ENCODE results near the gene LRFN4. TPM values are rescaled to one million over a fixed set of nuclear protein-coding genes. Genes with fewer than 3 reads are reported as not detected.

LRFN4 gene
- total RNA-seq, 1 experiment from 2014 or later, result 70.3 TPM

DNA sequence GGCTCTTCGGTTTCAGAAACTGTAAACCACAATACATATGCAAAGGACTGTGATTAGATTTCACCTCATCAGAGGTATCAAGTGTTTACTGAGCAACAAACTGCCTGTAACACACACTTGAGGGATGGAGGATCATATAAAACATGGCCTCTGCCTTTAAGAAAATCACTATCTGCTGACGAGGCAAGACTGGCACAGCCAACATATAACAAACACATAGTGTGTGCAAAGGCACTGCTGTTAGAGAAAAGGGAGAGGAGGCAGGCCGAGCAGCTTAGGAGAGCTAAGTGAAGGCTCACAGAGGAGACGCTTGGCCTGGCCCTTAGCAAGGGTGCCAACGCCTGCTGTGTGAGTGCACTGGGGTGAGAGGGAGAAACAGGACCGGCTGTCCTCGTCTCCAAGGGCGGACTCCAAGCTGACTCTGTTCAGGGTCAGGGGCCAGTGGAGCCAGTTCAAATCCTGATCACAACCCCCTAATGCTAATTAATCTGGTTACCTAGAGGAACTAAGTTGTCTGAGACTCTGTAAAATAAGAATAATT lies 48.2 kb downstream of the LRFN4 start:
- Mint-ChIP-seq H3K27ac (0 out of 2 replicates have a peak overlapping the region, but pooled peaks have one; percentile 14), H3K36me3 (no peaks in the 10 kb centered on the region), H3K4me3 (no peak overlapping the region), H3K27me3 (ENCODE audit: low read depth) (no peaks in the 10 kb centered on the region), H3K4me1 (peaks cover 40% of the 10 kb centered on the region), H3K9me3 (no peaks in the 10 kb centered on the region)
- TF ChIP-seq, protein P1, sequence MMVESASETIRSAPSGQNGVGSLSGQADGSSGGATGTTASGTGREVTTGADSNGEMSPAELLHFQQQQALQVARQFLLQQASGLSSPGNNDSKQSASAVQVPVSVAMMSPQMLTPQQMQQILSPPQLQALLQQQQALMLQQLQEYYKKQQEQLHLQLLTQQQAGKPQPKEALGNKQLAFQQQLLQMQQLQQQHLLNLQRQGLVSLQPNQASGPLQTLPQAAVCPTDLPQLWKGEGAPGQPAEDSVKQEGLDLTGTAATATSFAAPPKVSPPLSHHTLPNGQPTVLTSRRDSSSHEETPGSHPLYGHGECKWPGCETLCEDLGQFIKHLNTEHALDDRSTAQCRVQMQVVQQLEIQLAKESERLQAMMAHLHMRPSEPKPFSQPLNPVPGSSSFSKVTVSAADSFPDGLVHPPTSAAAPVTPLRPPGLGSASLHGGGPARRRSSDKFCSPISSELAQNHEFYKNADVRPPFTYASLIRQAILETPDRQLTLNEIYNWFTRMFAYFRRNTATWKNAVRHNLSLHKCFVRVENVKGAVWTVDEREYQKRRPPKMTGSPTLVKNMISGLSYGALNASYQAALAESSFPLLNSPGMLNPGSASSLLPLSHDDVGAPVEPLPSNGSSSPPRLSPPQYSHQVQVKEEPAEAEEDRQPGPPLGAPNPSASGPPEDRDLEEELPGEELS (CRISPR knock-in tag; IDR thresholded peaks at IDR 0.05), result no peak
- TF ChIP-seq IRF1 (CRISPR knock-in tag; IDR thresholded peaks at IDR 0.05) (no peak), GTF2I (CRISPR knock-in tag; conservative IDR thresholded peaks at IDR 0.05) (no peak)
- TF ChIP-seq, protein P2, sequence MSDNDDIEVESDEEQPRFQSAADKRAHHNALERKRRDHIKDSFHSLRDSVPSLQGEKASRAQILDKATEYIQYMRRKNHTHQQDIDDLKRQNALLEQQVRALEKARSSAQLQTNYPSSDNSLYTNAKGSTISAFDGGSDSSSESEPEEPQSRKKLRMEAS (CRISPR knock-in tag; IDR thresholded peaks at IDR 0.05), result no peak
- TF ChIP-seq, protein P3, sequence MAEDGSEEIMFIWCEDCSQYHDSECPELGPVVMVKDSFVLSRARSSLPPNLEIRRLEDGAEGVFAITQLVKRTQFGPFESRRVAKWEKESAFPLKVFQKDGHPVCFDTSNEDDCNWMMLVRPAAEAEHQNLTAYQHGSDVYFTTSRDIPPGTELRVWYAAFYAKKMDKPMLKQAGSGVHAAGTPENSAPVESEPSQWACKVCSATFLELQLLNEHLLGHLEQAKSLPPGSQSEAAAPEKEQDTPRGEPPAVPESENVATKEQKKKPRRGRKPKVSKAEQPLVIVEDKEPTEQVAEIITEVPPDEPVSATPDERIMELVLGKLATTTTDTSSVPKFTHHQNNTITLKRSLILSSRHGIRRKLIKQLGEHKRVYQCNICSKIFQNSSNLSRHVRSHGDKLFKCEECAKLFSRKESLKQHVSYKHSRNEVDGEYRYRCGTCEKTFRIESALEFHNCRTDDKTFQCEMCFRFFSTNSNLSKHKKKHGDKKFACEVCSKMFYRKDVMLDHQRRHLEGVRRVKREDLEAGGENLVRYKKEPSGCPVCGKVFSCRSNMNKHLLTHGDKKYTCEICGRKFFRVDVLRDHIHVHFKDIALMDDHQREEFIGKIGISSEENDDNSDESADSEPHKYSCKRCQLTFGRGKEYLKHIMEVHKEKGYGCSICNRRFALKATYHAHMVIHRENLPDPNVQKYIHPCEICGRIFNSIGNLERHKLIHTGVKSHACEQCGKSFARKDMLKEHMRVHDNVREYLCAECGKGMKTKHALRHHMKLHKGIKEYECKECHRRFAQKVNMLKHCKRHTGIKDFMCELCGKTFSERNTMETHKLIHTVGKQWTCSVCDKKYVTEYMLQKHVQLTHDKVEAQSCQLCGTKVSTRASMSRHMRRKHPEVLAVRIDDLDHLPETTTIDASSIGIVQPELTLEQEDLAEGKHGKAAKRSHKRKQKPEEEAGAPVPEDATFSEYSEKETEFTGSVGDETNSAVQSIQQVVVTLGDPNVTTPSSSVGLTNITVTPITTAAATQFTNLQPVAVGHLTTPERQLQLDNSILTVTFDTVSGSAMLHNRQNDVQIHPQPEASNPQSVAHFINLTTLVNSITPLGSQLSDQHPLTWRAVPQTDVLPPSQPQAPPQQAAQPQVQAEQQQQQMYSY (CRISPR knock-in tag; IDR thresholded peaks at IDR 0.05), result no peak
- ATAC-seq (no peak), DNase-seq (ENCODE audit: low spot score) (no peak)
- CTCF ChIA-PET, result interaction anchor here (0.6 kb wide), 1 partner anchor 117 kb away, joined by 3 read pairs; no protein-coding TSS in a partner anchor
- POLR2A ChIA-PET, result no interaction called here

DNA sequence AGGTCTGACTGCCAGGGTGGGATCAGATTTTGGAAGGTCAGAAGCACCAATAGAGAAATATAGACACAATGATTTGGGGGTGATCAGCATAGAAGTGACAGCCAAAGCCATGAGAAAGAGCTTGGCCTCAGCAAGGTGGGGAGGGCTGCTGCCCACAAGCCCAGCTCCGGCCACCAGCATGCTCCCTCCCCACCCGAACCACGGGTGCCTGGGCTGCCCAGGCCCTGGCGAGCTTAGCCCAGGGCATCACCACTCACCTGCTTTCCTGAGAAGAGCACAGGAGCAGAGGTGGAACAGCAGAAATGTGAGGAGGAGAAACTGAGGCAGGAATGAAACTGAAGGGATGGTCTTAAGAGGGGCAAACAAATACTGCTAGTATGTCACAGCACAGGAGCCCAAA lies 48.8 kb downstream of the LRFN4 start:
- no peaks in the 10 kb centered on the region for H3K27me3 Mint-ChIP-seq (ENCODE audit: low read depth)
- ChIA-PET CTCF (interaction anchor here (0.6 to 1.4 kb wide), 2 partner anchors 10 to 116 kb away, joined by 3 to 4 read pairs; no protein-coding TSS in a partner anchor), POLR2A (no interaction called here)
- no peak overlapping the region for H3K4me3 Mint-ChIP-seq
- peaks cover 46% of the 10 kb centered on the region for H3K4me1 Mint-ChIP-seq
- ATAC-seq (no peak), DNase-seq (ENCODE audit: low spot score) (no peak)
- no peaks in the 10 kb centered on the region for H3K36me3 Mint-ChIP-seq
- H3K9me3 Mint-ChIP-seq, result no peaks in the 10 kb centered on the region
- 0 out of 2 replicates have a peak overlapping the region, but pooled peaks have one; percentile 50 for H3K27ac Mint-ChIP-seq
- TF ChIP-seq ZNF232 (CRISPR knock-in tag; IDR thresholded peaks at IDR 0.05) (no peak), AFF4 (CRISPR knock-in tag; IDR thresholded peaks at IDR 0.05; ENCODE audit: borderline replicate concordance) (no peak), NR1H2 (CRISPR knock-in tag; IDR thresholded peaks at IDR 0.05) (no peak), NR2C2 (CRISPR knock-in tag; IDR thresholded peaks at IDR 0.05) (no peak), STAT6 (CRISPR knock-in tag; conservative IDR thresholded peaks at IDR 0.05; ENCODE audit: low read depth) (no peak), PRRX2 (CRISPR knock-in tag; IDR thresholded peaks at IDR 0.05) (no peak), OVOL2 (CRISPR knock-in tag; IDR thresholded peaks at IDR 0.05; ENCODE audit: borderline replicate concordance) (no peak), IRF2 (CRISPR knock-in tag; IDR thresholded peaks at IDR 0.05; ENCODE audit: borderline replicate concordance, low read depth) (no peak), SP1 (CRISPR knock-in tag; conservative IDR thresholded peaks at IDR 0.05) (no peak), TEAD4 (CRISPR knock-in tag; IDR thresholded peaks at IDR 0.05) (no peak), ZNF138 (CRISPR knock-in tag; conservative IDR thresholded peaks at IDR 0.05) (no peak), GTF2I (CRISPR knock-in tag; conservative IDR thresholded peaks at IDR 0.05) (no peak)
- TF ChIP-seq, protein P4, sequence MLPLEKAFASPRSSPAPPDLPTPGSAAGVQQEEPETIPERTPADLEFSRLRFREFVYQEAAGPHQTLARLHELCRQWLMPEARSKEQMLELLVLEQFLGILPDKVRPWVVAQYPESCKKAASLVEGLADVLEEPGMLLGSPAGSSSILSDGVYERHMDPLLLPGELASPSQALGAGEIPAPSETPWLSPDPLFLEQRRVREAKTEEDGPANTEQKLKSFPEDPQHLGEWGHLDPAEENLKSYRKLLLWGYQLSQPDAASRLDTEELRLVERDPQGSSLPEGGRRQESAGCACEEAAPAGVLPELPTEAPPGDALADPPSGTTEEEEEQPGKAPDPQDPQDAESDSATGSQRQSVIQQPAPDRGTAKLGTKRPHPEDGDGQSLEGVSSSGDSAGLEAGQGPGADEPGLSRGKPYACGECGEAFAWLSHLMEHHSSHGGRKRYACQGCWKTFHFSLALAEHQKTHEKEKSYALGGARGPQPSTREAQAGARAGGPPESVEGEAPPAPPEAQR (CRISPR knock-in tag; IDR thresholded peaks at IDR 0.05), result no peak
- TF ChIP-seq, protein P5, sequence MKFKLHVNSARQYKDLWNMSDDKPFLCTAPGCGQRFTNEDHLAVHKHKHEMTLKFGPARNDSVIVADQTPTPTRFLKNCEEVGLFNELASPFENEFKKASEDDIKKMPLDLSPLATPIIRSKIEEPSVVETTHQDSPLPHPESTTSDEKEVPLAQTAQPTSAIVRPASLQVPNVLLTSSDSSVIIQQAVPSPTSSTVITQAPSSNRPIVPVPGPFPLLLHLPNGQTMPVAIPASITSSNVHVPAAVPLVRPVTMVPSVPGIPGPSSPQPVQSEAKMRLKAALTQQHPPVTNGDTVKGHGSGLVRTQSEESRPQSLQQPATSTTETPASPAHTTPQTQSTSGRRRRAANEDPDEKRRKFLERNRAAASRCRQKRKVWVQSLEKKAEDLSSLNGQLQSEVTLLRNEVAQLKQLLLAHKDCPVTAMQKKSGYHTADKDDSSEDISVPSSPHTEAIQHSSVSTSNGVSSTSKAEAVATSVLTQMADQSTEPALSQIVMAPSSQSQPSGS (CRISPR knock-in tag; IDR thresholded peaks at IDR 0.05; ENCODE audit: borderline replicate concordance, low read depth), result no peak

All from WTC11 (cell line).